ENCODE data around the gene ITPKC. TPM values are rescaled to one million over a fixed set of nuclear protein-coding genes. Genes with fewer than 3 reads are reported as not detected.

ITPKC gene
- total RNA-seq, 5 donors from 2014 or later (not counting 1 experiment from before 2014, with no cell fraction given): 5.9 to 11.8 (median 9.3) TPM

DNA sequence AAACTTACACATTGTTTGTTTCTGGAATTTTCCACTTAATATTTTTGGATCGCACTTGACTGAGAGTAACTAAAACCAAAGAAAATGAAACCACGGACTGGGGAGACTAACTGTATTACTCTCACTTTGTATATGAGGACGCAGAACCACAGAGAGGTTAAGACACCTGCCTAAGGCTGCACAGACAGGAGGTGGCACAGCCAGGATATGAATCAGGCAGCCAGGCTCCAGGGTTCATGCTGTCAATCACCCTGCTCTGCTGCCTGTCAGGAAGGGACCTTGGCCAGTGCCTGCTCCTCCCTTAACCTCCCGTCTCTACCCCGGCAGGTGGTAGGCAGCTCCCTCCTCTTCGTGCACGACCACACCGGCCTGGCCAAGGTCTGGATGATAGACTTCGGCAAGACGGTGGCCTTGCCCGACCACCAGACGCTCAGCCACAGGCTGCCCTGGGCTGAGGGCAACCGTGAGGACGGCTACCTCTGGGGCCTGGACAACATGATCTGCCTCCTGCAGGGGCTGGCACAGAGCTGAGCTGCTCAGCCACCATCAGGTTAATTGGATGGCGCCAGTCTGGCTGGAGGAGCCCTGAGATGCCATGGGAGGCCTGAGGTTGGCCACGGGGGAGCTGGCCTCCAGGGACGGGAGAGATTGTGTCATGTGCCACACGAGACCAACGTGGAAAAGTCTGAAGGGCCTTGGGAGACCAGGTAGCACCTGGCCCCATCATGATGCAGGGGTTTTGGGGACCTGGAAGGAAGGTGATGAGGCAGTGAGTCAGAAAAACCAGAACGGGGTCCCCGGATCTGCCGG is 22.3 kb downstream of the ITPKC start:
- no peak for DNase-seq
- no peak overlapping the region for H3K27ac ChIP-seq (ENCODE audit: low read length)
- no peaks in the 10 kb centered on the region for H3K4me1 ChIP-seq (ENCODE audit: control insufficient read depth in 1 of 2, extremely low read depth in 1 of 2, insufficient read depth in 2 of 2, low read length in 2 of 2)
- ChIA-PET CTCF (no interaction called here), POLR2A (no interaction called here)
- no peak overlapping the region for H3K27ac Mint-ChIP-seq
- no peak overlapping the region for H3K4me3 ChIP-seq (ENCODE audit: control insufficient read depth in 1 of 2, extremely low read depth in 1 of 2, low read length in 1 of 2)
- no peaks in the 10 kb centered on the region for H3K9me3 ChIP-seq
- no peak for ATAC-seq (replicated peaks in 1 of 4)
- no peaks in the 10 kb centered on the region for H3K27me3 Mint-ChIP-seq
- 81% methylated on average over 22 of the region's 22 CpGs for WGBS (ENCODE audit: insufficient coverage)
- H3K4me1 Mint-ChIP-seq: no peaks in the 10 kb centered on the region
- peaks cover 25% of the 10 kb centered on the region for H3K36me3 Mint-ChIP-seq
- no peak overlapping the region for H3K4me3 Mint-ChIP-seq
- H3K36me3 ChIP-seq (ENCODE audit: control insufficient read depth in 2 of 2, extremely low read depth in 1 of 2, insufficient read depth in 1 of 2, low read length in 1 of 2): peaks cover 19 to 38% of the 10 kb centered on the region in 2 donors
- H3K27me3 ChIP-seq (replicated peaks in 1 of 2; ENCODE audit: control insufficient read depth in 2 of 2, extremely low read depth in 1 of 2, insufficient read depth in 2 of 2, low read length in 1 of 2): no peaks in the 10 kb centered on the region
- H3K9me3 Mint-ChIP-seq: no peaks in the 10 kb centered on the region

- POLR2A ChIA-PET: no interaction called here
- Mint-ChIP-seq H3K9me3 (no peaks in the 10 kb centered on the region), H3K36me3 (peaks cover 20% of the 10 kb centered on the region), H3K4me3 (no peak overlapping the region), H3K4me1 (no peaks in the 10 kb centered on the region), H3K27ac (no peak overlapping the region), H3K27me3 (no peaks in the 10 kb centered on the region)
- Histone ChIP-seq H3K9me3 (no peaks in the 10 kb centered on the region), H3K27me3 (replicated peaks in 1 of 2; ENCODE audit: control insufficient read depth in 2 of 2, extremely low read depth in 1 of 2, insufficient read depth in 2 of 2, low read length in 1 of 2) (no peaks in the 10 kb centered on the region), H3K4me1 (ENCODE audit: control insufficient read depth in 1 of 2, extremely low read depth in 1 of 2, insufficient read depth in 2 of 2, low read length in 2 of 2) (no peaks in the 10 kb centered on the region), H3K27ac (ENCODE audit: low read length) (no peak overlapping the region), H3K4me3 (ENCODE audit: control insufficient read depth in 1 of 2, extremely low read depth in 1 of 2, low read length in 1 of 2) (no peak overlapping the region), H3K36me3 (ENCODE audit: control insufficient read depth in 2 of 2, extremely low read depth in 1 of 2, insufficient read depth in 1 of 2, low read length in 1 of 2) (peaks cover 19 to 31% of the 10 kb centered on the region in 2 donors)
- no peak for ATAC-seq (replicated peaks in 1 of 4)
- DNase-seq: no peak
- 92% methylated on average over 12 of the region's 16 CpGs for WGBS (ENCODE audit: insufficient coverage)
- CTCF ChIA-PET: no interaction called here
Measured at GRCh38 chr19:40739871-40740703, 23.2 kb downstream of the ITPKC start.

DNA sequence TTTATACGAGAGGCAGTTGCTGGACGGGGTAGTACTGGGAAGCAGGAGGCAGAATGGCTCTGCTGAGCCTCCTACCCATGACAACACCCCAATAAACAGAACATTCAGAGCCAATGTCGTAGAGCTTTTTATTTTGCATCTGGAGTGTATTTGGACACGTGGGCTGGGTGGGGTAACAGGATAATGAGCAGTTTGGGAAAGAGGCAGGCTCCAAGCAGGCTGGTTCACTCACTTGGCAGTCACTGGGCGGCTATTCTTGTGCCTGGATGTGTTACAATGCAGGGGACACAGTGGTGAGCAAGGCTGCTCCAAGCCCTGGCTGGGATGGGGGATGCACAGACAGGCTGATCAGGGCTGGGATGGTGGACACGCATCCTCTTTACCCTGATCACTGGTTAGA is 23.8 kb downstream of the ITPKC start:
- Mint-ChIP-seq H3K4me3 (no peak overlapping the region), H3K36me3 (peaks cover 14% of the 10 kb centered on the region), H3K9me3 (no peaks in the 10 kb centered on the region), H3K27me3 (no peaks in the 10 kb centered on the region), H3K27ac (no peak overlapping the region), H3K4me1 (no peaks in the 10 kb centered on the region)
- no peaks in the 10 kb centered on the region for H3K27me3 ChIP-seq (replicated peaks in 1 of 2; ENCODE audit: control insufficient read depth in 2 of 2, extremely low read depth in 1 of 2, insufficient read depth in 2 of 2, low read length in 1 of 2)
- ChIA-PET CTCF (no interaction called here), POLR2A (interaction anchor here in 1 of 2 donors (0.7 kb wide), 1 partner anchor 534 kb away, joined by 5 read pairs; no protein-coding TSS in a partner anchor)
- H3K4me1 ChIP-seq (ENCODE audit: control insufficient read depth in 1 of 2, extremely low read depth in 1 of 2, insufficient read depth in 2 of 2, low read length in 2 of 2): no peaks in the 10 kb centered on the region
- DNase-seq: no peak
- H3K4me3 ChIP-seq (ENCODE audit: control insufficient read depth in 1 of 2, extremely low read depth in 1 of 2, low read length in 1 of 2): no peak overlapping the region
- 88% methylated on average over 3 of the region's 6 CpGs for WGBS (ENCODE audit: insufficient coverage)
- no peak for ATAC-seq (replicated peaks in 1 of 4)
- peaks cover 19 to 24% of the 10 kb centered on the region in 2 donors for H3K36me3 ChIP-seq (ENCODE audit: control insufficient read depth in 2 of 2, extremely low read depth in 1 of 2, insufficient read depth in 1 of 2, low read length in 1 of 2)
- no peaks in the 10 kb centered on the region for H3K9me3 ChIP-seq
- H3K27ac ChIP-seq (ENCODE audit: low read length): no peak overlapping the region

GRCh38 chr19:40741527-40742390 is 24.8 kb downstream of the ITPKC start:
- Mint-ChIP-seq H3K4me3 (no peak overlapping the region), H3K36me3 (peaks cover 14% of the 10 kb centered on the region), H3K9me3 (no peaks in the 10 kb centered on the region), H3K4me1 (no peaks in the 10 kb centered on the region), H3K27ac (no peak overlapping the region), H3K27me3 (no peaks in the 10 kb centered on the region)
- 92% methylated on average over 5 of the region's 10 CpGs for WGBS (ENCODE audit: insufficient coverage)
- H3K4me3 ChIP-seq (ENCODE audit: control insufficient read depth in 1 of 2, extremely low read depth in 1 of 2, low read length in 1 of 2): no peak overlapping the region
- H3K36me3 ChIP-seq (ENCODE audit: control insufficient read depth in 2 of 2, extremely low read depth in 1 of 2, insufficient read depth in 1 of 2, low read length in 1 of 2): peaks cover 17 to 19% of the 10 kb centered on the region in 2 donors
- H3K9me3 ChIP-seq: no peaks in the 10 kb centered on the region
- CTCF ChIA-PET: no interaction called here
- ATAC-seq (replicated peaks in 1 of 4): no peak
- DNase-seq: no peak
- H3K4me1 ChIP-seq (ENCODE audit: control insufficient read depth in 1 of 2, extremely low read depth in 1 of 2, insufficient read depth in 2 of 2, low read length in 2 of 2): no peaks in the 10 kb centered on the region
- no peaks in the 10 kb centered on the region for H3K27me3 ChIP-seq (replicated peaks in 1 of 2; ENCODE audit: control insufficient read depth in 2 of 2, extremely low read depth in 1 of 2, insufficient read depth in 2 of 2, low read length in 1 of 2)
- H3K27ac ChIP-seq (ENCODE audit: low read length): no peak overlapping the region
- POLR2A ChIA-PET: interaction anchor here in 1 of 2 donors (0.7 kb wide), 1 partner anchor 533 kb away, joined by 5 read pairs; no protein-coding TSS in a partner anchor

DNA sequence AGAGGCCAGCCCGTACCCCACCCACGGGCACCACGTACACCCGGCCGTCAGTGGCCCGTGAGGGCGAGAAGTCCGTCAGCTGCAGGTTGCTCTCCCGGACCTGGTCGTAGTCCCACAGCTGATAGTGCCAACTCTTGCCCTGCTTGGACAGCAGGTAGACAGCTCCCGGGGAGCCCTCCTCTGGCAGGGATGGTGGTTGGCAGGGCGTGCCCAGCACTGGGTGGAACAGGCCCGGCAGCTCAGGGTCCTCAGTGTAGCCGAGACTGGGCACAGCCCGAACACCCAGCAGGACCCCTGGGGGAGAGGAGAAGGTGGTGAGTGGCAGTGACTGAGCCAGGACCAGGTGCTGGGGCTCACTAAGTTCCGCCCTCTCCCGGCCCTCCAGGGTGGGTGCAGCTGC is 25.6 kb downstream of the ITPKC start:
- H3K36me3 Mint-ChIP-seq: peaks cover 12% of the 10 kb centered on the region
- CTCF ChIA-PET: no interaction called here
- H3K27me3 Mint-ChIP-seq: no peaks in the 10 kb centered on the region
- no peaks in the 10 kb centered on the region for H3K9me3 ChIP-seq
- H3K4me1 ChIP-seq (ENCODE audit: control insufficient read depth in 1 of 2, extremely low read depth in 1 of 2, insufficient read depth in 2 of 2, low read length in 2 of 2): no peaks in the 10 kb centered on the region
- DNase-seq (no peak), ATAC-seq (replicated peaks in 1 of 4) (no peak)
- H3K9me3 Mint-ChIP-seq: no peaks in the 10 kb centered on the region
- H3K4me1 Mint-ChIP-seq: no peaks in the 10 kb centered on the region
- no peak overlapping the region for H3K4me3 ChIP-seq (ENCODE audit: control insufficient read depth in 1 of 2, extremely low read depth in 1 of 2, low read length in 1 of 2)
- POLR2A ChIA-PET: no interaction called here
- H3K27ac ChIP-seq (ENCODE audit: low read length): no peak overlapping the region
- 90% methylated on average over 16 of the region's 17 CpGs for WGBS (ENCODE audit: insufficient coverage)
- no peak overlapping the region for H3K4me3 Mint-ChIP-seq
- H3K36me3 ChIP-seq (ENCODE audit: control insufficient read depth in 2 of 2, extremely low read depth in 1 of 2, insufficient read depth in 1 of 2, low read length in 1 of 2): peaks cover 12% of the 10 kb centered on the region in 2 donors
- no peaks in the 10 kb centered on the region for H3K27me3 ChIP-seq (replicated peaks in 1 of 2; ENCODE audit: control insufficient read depth in 2 of 2, extremely low read depth in 1 of 2, insufficient read depth in 2 of 2, low read length in 1 of 2)
- no peak overlapping the region for H3K27ac Mint-ChIP-seq

GRCh38 chr19:40742886-40743285 is 26.0 kb downstream of the ITPKC start:
- no peaks in the 10 kb centered on the region for H3K4me1 ChIP-seq (ENCODE audit: control insufficient read depth in 1 of 2, extremely low read depth in 1 of 2, insufficient read depth in 2 of 2, low read length in 2 of 2)
- no peaks in the 10 kb centered on the region for H3K27me3 ChIP-seq (replicated peaks in 1 of 2; ENCODE audit: control insufficient read depth in 2 of 2, extremely low read depth in 1 of 2, insufficient read depth in 2 of 2, low read length in 1 of 2)
- no peak overlapping the region for H3K27ac ChIP-seq (ENCODE audit: low read length)
- DNase-seq (no peak), ATAC-seq (replicated peaks in 1 of 4) (no peak)
- peaks cover 10% of the 10 kb centered on the region for H3K36me3 Mint-ChIP-seq
- H3K9me3 Mint-ChIP-seq: no peaks in the 10 kb centered on the region
- H3K4me3 ChIP-seq (ENCODE audit: control insufficient read depth in 1 of 2, extremely low read depth in 1 of 2, low read length in 1 of 2): no peak overlapping the region
- ChIA-PET CTCF (no interaction called here), POLR2A (no interaction called here)
- H3K4me3 Mint-ChIP-seq: no peak overlapping the region
- no peaks in the 10 kb centered on the region for H3K4me1 Mint-ChIP-seq
- 93% methylated on average over 10 of the region's 12 CpGs for WGBS (ENCODE audit: insufficient coverage)
- no peak overlapping the region for H3K27ac Mint-ChIP-seq
- H3K27me3 Mint-ChIP-seq: no peaks in the 10 kb centered on the region
- H3K9me3 ChIP-seq: no peaks in the 10 kb centered on the region
- peaks cover 9 to 12% of the 10 kb centered on the region in 2 donors for H3K36me3 ChIP-seq (ENCODE audit: control insufficient read depth in 2 of 2, extremely low read depth in 1 of 2, insufficient read depth in 1 of 2, low read length in 1 of 2)
